AG09319 (cell line): Measurements from ENCODE around the gene C10orf67.

Experiments
- DNase-seq: peaks from one replicate; pipeline ENCODE4 v3.0.0-alpha.2; 2010; ENCODE audit warnings: low read depth; ENCODE audit errors: extremely low read depth
- CTCF ChIP-seq: IDR thresholded peaks from 2 replicates; pipeline ENCODE4 v1.5.1; 2011; ENCODE audit warnings: low read depth, mild to moderate bottlenecking, inconsistent platforms, low read length, moderate library complexity

Gene C10orf67

GRCh38 chr10:23194966-23195845 lies 149.4 kb downstream of the C10orf67 start:
- no peak for DNase-seq
- no peak for TF ChIP-seq CTCF

- TF ChIP-seq CTCF: no peak
- no peak for DNase-seq
These were observed 150.1 kb downstream of the C10orf67 start for GRCh38 chr10:23194471-23194965.

GRCh38 chr10:23193435-23194074 lies 151.0 kb downstream of the C10orf67 start:
- DNase-seq: no peak
- TF ChIP-seq CTCF: no peak

- no peak for TF ChIP-seq CTCF
These were observed 151.7 kb downstream of the C10orf67 start for GRCh38 chr10:23192712-23193434.

GRCh38 chr10:23191764-23192711 lies 152.6 kb downstream of the C10orf67 start, which contains the start of gene PTF1A:
Gene PTF1A, plus strand, starts transcription at chr10:23192312. Its CDS starts 219 bp downstream, at chr10:23192531.
- DNase-seq: no peak
- no peak for TF ChIP-seq CTCF

More at GRCh38 chr10:23192712-23193434, 151.7 kb downstream of the C10orf67 start:
- DNase-seq: no peak
